ENCODE measurements around the gene SLC66A1.

DNA sequence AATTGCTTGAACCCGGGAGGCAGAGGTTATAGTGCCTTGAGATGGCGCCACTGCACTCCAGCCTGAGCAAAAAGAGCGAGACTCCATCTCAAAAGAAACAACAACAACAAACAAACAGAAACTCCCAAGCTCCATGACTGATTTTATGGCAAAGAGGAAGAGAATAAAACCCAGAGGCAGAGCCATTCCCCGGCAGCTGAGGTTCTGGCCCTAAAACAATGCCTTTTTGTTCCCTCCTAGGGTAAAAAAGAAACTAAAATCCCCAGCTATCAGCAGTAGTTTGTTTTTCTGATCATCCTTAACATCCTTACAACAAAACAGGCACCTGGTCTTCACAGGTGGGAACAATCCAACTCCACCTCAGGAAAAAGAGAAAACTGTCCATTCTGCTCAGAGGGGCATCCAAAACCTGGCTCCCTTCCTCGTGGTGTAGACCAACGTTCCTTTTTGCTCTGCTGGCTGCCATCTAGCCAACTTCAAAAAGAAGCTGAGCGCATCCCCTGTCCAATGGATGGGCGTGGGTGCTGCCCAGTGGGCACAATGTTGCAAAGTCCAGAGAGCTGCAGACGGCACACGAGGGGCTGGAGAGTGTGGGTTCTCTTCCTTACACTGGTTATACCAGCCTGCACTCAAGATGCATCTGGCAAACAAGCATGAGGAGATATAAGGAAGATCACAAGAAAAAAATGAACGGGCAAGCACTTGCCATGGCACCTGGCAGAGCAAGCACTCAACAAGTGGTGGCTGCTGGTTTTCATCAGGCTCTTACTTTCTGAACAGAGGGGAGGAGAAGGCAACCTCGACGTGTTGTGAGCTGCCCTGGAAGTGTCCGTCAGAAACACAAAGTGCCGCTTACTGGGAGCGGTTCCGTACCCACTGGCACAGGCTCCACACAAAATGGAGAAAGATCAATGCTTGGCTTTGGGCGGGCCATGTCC lies 54.7 kb downstream of the SLC66A1 start:
- TF ChIP-seq, protein P1, sequence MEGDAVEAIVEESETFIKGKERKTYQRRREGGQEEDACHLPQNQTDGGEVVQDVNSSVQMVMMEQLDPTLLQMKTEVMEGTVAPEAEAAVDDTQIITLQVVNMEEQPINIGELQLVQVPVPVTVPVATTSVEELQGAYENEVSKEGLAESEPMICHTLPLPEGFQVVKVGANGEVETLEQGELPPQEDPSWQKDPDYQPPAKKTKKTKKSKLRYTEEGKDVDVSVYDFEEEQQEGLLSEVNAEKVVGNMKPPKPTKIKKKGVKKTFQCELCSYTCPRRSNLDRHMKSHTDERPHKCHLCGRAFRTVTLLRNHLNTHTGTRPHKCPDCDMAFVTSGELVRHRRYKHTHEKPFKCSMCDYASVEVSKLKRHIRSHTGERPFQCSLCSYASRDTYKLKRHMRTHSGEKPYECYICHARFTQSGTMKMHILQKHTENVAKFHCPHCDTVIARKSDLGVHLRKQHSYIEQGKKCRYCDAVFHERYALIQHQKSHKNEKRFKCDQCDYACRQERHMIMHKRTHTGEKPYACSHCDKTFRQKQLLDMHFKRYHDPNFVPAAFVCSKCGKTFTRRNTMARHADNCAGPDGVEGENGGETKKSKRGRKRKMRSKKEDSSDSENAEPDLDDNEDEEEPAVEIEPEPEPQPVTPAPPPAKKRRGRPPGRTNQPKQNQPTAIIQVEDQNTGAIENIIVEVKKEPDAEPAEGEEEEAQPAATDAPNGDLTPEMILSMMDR (IDR thresholded peaks at IDR 0.05; ENCODE audit: low read length) = no peak
- TF ChIP-seq EZH2 (IDR thresholded peaks at IDR 0.05; ENCODE audit: borderline replicate concordance, low read length) = no peak

Measured in OCI-LY1 (cell line).